Upper lobe of left lung (tissue), 4 donors: ENCODE data around the gene ST6GALNAC6.

Experiments
- CTCF ChIP-seq, 6 experiments: fragments of 450-650 bp in 4 of 6; fragments of 200-600 bp in 2 of 6; sonication (generic) in 2 of 6; IDR thresholded peaks; one replicate each; pipeline ENCODE4 v1.5.1; 2016 to 2019; ENCODE audit warnings: antibody characterized with exemption in 6 of 6
- POLR2A ChIP-seq, 4 donors: fragments of 450-650 bp; IDR thresholded peaks; one replicate each; pipeline ENCODE4 v1.5.1; 2016 to 2017; ENCODE audit warnings: antibody characterized with exemption in 4 of 4, mild to moderate bottlenecking in 2 of 4

- TF ChIP-seq CTCF (IDR thresholded peaks at IDR 0.05), result no peak
- TF ChIP-seq POLR2A (IDR thresholded peaks at IDR 0.05), result no peak
Observed at GRCh38 chr9:127937056-127937387, 37.6 kb upstream of the ST6GALNAC6 start.
